Spleen (tissue), 11 donors: ENCODE results near the gene TPTE. TPM values are rescaled to one million over a fixed set of nuclear protein-coding genes. Genes with fewer than 3 reads are reported as not detected.
"Not testable (repeated sequence)": the region's sequence is repeated elsewhere in the genome, so short reads cannot be mapped to it uniquely, and the experiment has no call there.

Experiments used
- DNase-seq: peaks from one replicate; pipeline ENCODE4 v3.0.0-alpha.2; 2020
- H3K27ac ChIP-seq, 8 donors: fragments of 200-600 bp; sonication (generic) in 7 of 8; 1 replicate in 4 of 8; 2 replicates in 4 of 8; pipeline versions ENCODE4 v1.5.0 to v1.8.0; 2016 to 2021; ENCODE audit warnings: inconsistent platforms in 4 of 8, mild to moderate bottlenecking in 4 of 8, moderate library complexity in 1 of 8
- H3K27me3 ChIP-seq, 7 donors: fragments of 200-600 bp; sonication (generic) in 6 of 7; replicated peaks in 1 of 7; 1 replicate in 4 of 7; 2 replicates in 3 of 7; pipeline versions ENCODE4 v1.5.0 to v1.8.0; 2016 to 2021; ENCODE audit warnings: inconsistent platforms in 3 of 7, mild to moderate bottlenecking in 1 of 7
- H3K36me3 ChIP-seq, 6 donors: fragments of 200-600 bp; sonication (generic) in 5 of 6; 1 replicate in 4 of 6; 2 replicates in 2 of 6; pipeline versions ENCODE4 v1.5.0 to v1.8.0; 2016 to 2021; ENCODE audit warnings: inconsistent platforms in 2 of 6
- H3K4me1 ChIP-seq, 6 donors: fragments of 200-600 bp; sonication (generic) in 5 of 6; 1 replicate in 3 of 6; 2 replicates in 3 of 6; pipeline versions ENCODE4 v1.5.0 to v1.8.0; 2016 to 2021; ENCODE audit warnings: inconsistent platforms in 3 of 6
- H3K4me3 ChIP-seq, 8 donors: fragments of 200-600 bp; sonication (generic) in 7 of 8; 1 replicate in 4 of 8; 2 replicates in 4 of 8; pipeline versions ENCODE4 v1.5.0 to v1.8.0; 2016 to 2021; ENCODE audit warnings: inconsistent platforms in 4 of 8, mild to moderate bottlenecking in 4 of 8, moderate library complexity in 2 of 8
- H3K9me3 ChIP-seq, 8 donors: fragments of 200-600 bp; sonication (generic) in 7 of 8; 1 replicate in 4 of 8; 2 replicates in 4 of 8; pipeline versions ENCODE4 v1.5.0 to v1.8.0; 2016 to 2021; ENCODE audit warnings: inconsistent platforms in 4 of 8
- POLR2A ChIP-seq, 3 donors: fragments of 450-650 bp; IDR thresholded peaks; one replicate each; pipeline ENCODE4 v1.5.1; 2017; ENCODE audit warnings: antibody characterized with exemption in 3 of 3, mild to moderate bottlenecking in 1 of 3
- POLR2AphosphoS5 ChIP-seq, 3 donors: sonication (generic); formaldehyde crosslinking; IDR thresholded peaks; one replicate each; pipeline ENCODE4 v1.5.1; 2017; ENCODE audit warnings: antibody characterized with exemption in 3 of 3
- WGBS, 5 donors: extraction: QIAGEN DNeasy Blood & Tissue Kit in 3 of 5; methylation state at CpG; one replicate each; pipeline versions ENCODE4 v1.1.5 to v1.1.7; 2013 to 2018; 5-methylcytosine and 5-hydroxymethylcytosine counted together
- intact Hi-C: fragments of 100-400 bp; cut with DNase I; formaldehyde crosslinking; loops from one replicate; pipeline ENCODE4 v1.15.0; 2023; ENCODE audit warnings: low total_unique reads
- polyA plus RNA-seq, 3 donors: library from polyadenylated mRNA; stranded (reverse); fragments of 200-250 nt; gene quantifications; one replicate each; pipeline ENCODE4 v1.2.1, GENCODE V29; 2013
- total RNA-seq, 7 donors: library from RNA; depleted of rRNA in 3 of 7; stranded (reverse); fragments of >200 nt in 3 of 7; fragmentation: NEBNext Ultra II Directional in 4 of 7; extraction: Animal tissue kit (Norgen Biotek cat#: 25700) in 4 of 7; gene quantifications; one replicate each; pipeline versions ENCODE4 v1.1.0 to v1.2.1, GENCODE V29; 2016 to 2021
- TF ChIP-seq, protein P1 (sequence below), 11 experiments: fragments of 200-600 bp in 7 of 11; fragments of 450-650 bp in 4 of 11; sonication (generic) in 4 of 11; IDR thresholded peaks in 8 of 11; conservative IDR thresholded peaks in 3 of 11; 1 replicate in 7 of 11; 2 replicates in 4 of 11; pipeline versions ENCODE4 v1.4.0 to v1.8.0; 2016 to 2021; ENCODE audit warnings: antibody characterized with exemption in 11 of 11, inconsistent platforms in 4 of 11, mild to moderate bottlenecking in 1 of 11
- donor health status: healthy with polysubstance abuse.
- donor health status: DM: no; HTN: no; CAD: no; lungs with moderate emphysema.
- donor health status: DM: no; HTN: no; CAD: no.
- donor health status: Bipolar disorder and iron deficiency.
- donor health status: healthy.
- donor health status: DM: no; HTN: no; CAD: no.
- donor health status: DM: yes; HTN: yes; CAD: no.

The TPTE gene
- total and polyA plus RNA-seq, 10 donors, result not detected

DNA sequence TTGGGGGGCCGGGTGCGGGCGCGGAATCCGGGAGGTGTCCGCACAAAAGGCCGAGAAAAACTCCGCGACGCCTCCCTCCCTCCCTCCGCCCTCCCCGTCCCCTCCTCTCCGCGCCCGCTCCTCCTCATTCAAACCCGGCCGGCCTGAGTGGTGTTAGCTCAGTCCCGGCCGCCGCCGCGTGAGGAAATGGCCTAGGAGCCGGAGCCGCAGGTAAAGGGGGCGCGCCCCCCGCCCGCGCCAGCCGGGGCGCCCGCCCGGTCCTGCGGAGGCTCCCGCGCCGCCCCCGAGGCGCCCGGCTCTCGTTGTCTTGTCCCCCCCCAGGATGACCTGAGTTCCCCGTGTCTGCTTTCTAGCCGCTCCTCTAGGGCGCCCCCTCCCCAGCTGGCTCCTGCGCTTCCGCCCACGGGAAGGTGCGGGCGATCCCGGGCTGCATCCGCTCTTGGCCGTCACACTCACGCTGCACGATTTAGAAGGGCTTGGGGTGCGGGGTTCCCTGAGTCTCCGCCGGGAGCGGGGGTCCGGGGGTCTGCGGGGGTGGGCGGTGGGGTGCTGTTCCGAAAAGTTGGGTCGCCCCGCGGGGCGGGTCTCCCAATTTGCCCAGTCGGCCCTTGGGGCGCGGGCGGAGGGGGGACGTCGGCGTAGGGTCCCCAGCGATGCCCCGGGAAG lies 585 bp downstream of the TPTE start:
- peaks cover 3 to 92% (median 75%) of the 10 kb centered on the region in 8 donors for H3K9me3 ChIP-seq
- H3K4me3 ChIP-seq, H3K27me3 ChIP-seq, H3K36me3 ChIP-seq, intact Hi-C loops, H3K4me1 ChIP-seq, H3K27ac ChIP-seq: not testable (repeated sequence)
- 57 to 77% (median 67%) methylated on average over 14 to 75 of the region's 75 CpGs for WGBS, 5 donors
- peak; percentile 68 for DNase-seq

DNA sequence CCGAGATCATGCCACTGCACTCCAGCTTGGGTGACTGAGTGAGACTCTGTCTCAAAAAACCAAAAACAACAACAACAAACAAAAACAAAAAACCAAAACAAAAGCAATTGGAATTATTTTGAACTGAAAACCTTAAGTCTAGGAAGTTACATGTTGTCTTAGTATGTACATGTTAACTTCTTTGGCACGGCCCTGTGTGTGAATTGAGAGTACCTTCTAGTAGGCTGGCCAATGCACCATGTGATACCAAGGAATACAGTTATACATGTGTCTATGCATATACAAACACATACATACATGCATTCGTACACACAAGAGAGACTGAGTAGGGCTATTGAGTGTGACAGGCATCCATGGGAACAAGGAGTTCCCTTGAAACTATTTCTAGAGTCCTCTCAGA lies 18.6 kb downstream of the TPTE start:
- Histone ChIP-seq H3K9me3 (peaks cover 4 to 97% (median 89%) of the 10 kb centered on the region in 8 donors), H3K27ac (no peak overlapping the region), H3K4me1 (no peaks in the 10 kb centered on the region), H3K4me3 (no peak overlapping the region), H3K36me3 (no peaks in the 10 kb centered on the region), H3K27me3 (no peaks in the 10 kb centered on the region)
- TF ChIP-seq, protein P1, sequence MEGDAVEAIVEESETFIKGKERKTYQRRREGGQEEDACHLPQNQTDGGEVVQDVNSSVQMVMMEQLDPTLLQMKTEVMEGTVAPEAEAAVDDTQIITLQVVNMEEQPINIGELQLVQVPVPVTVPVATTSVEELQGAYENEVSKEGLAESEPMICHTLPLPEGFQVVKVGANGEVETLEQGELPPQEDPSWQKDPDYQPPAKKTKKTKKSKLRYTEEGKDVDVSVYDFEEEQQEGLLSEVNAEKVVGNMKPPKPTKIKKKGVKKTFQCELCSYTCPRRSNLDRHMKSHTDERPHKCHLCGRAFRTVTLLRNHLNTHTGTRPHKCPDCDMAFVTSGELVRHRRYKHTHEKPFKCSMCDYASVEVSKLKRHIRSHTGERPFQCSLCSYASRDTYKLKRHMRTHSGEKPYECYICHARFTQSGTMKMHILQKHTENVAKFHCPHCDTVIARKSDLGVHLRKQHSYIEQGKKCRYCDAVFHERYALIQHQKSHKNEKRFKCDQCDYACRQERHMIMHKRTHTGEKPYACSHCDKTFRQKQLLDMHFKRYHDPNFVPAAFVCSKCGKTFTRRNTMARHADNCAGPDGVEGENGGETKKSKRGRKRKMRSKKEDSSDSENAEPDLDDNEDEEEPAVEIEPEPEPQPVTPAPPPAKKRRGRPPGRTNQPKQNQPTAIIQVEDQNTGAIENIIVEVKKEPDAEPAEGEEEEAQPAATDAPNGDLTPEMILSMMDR (IDR thresholded peaks at IDR 0.05 in 8 of 11, conservative IDR thresholded peaks at IDR 0.05 in 3 of 11), result no peak
- TF ChIP-seq POLR2AphosphoS5 (IDR thresholded peaks at IDR 0.05) (no peak), POLR2A (IDR thresholded peaks at IDR 0.05) (no peak)
- DNase-seq, result no peak
- WGBS, 5 donors, result 50 to 75% (median 72%) methylated on average over 3 of the region's 3 CpGs
- intact Hi-C loops, result no loop called here

GRCh38 chr21:10544376-10544775 lies 23.0 kb downstream of the TPTE start:
- H3K27ac ChIP-seq, H3K4me1 ChIP-seq, H3K4me3 ChIP-seq, H3K27me3 ChIP-seq, H3K36me3 ChIP-seq, DNase-seq, intact Hi-C loops: not testable (repeated sequence)
- H3K9me3 ChIP-seq, result peaks cover 2 to 95% (median 84%) of the 10 kb centered on the region in 8 donors
- 83 to 88% (median 85%) methylated on average over 9 of the region's 9 CpGs for WGBS, 5 donors

DNA sequence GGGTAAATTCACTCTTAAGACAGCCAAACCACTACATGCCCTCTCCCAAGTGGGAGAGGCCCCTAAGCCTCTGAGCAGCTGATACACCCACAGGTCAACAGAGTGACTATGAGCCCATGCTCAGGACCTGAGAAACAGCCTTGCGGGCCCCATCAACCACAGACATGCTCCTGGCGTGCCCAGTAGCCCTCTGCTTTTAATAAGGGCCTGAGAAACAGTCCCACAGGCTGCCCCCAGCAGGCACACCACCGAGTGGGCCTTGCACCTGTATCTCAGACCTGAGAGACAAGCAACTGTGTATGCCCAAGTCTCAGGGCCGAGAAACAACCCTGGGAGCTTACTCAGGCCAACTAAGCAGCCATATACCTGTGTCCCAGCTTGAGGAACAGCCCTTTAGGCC lies 26.5 kb downstream of the TPTE start:
- H3K36me3 ChIP-seq, H3K4me3 ChIP-seq, H3K4me1 ChIP-seq, H3K27ac ChIP-seq, H3K27me3 ChIP-seq, intact Hi-C loops: not testable (repeated sequence)
- WGBS, 5 donors, result 39 to 42% (median 41%) methylated on average over 4 of the region's 4 CpGs
- H3K9me3 ChIP-seq, result peaks cover 2 to 92% (median 79%) of the 10 kb centered on the region in 8 donors
- peak; percentile 70 for DNase-seq

DNA sequence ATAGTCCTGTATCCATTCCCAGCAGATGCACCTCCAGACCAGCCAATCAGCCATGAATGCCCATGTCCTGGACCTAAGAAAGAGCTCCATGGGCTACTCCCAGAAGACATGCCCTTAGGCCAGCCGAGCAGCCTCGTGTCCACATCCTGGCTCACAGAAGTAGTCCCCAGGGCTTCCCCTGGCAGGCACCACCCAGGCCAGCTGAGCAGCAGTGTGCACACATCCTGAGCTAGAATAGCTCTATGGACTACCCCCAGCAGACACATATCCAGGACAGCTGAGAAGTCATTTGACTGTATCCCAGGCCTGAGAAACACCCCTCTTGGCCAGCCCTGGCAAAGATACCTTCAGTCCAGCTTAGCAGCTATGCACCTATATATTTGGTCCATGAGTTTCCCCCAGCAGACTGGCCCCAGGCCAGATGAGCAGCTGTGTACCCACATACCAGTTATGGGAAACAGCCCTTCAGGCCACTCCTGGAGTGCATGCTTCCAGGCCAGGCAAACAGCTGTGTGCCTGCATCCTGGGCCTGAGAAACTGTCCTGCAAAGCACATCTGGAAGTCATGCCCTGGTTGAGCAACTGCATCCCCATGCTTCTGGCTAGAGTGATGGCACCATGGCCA lies 27.1 kb downstream of the TPTE start:
- intact Hi-C loops, H3K36me3 ChIP-seq, H3K4me3 ChIP-seq, H3K27me3 ChIP-seq, H3K27ac ChIP-seq, H3K4me1 ChIP-seq: not testable (repeated sequence)
- 84 to 89% (median 86%) methylated on average over 2 of the region's 2 CpGs for WGBS, 5 donors
- DNase-seq, result peak; percentile 66
- peaks cover 2 to 92% (median 78%) of the 10 kb centered on the region in 8 donors for H3K9me3 ChIP-seq

DNA sequence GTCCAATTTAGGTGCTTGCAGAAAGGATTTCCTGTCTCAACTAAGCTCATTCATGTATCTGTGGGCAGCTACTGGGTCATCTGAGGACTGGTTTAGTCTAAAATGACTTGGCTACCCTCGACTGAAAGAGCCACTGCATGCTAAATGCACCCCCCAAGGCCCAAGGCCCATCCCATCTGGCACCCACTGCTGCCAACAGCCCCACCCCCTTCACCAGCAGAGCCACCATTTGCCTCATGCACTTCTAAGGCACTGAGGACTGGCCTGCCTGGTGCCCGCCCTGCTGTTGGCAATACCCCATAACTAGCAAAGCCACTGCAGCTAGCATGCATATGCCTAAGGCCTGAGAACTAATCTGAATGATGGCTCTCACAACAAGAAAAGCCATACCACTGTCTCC lies 49.4 kb downstream of the TPTE start:
- WGBS, 5 donors, result 41 to 54% (median 47%) methylated on average over 2 of the region's 2 CpGs
- peaks cover 4 to 99% (median 88%) of the 10 kb centered on the region in 8 donors for H3K9me3 ChIP-seq
- H3K27me3 ChIP-seq, DNase-seq, intact Hi-C loops, H3K27ac ChIP-seq, H3K4me1 ChIP-seq, H3K36me3 ChIP-seq, H3K4me3 ChIP-seq: not testable (repeated sequence)

DNA sequence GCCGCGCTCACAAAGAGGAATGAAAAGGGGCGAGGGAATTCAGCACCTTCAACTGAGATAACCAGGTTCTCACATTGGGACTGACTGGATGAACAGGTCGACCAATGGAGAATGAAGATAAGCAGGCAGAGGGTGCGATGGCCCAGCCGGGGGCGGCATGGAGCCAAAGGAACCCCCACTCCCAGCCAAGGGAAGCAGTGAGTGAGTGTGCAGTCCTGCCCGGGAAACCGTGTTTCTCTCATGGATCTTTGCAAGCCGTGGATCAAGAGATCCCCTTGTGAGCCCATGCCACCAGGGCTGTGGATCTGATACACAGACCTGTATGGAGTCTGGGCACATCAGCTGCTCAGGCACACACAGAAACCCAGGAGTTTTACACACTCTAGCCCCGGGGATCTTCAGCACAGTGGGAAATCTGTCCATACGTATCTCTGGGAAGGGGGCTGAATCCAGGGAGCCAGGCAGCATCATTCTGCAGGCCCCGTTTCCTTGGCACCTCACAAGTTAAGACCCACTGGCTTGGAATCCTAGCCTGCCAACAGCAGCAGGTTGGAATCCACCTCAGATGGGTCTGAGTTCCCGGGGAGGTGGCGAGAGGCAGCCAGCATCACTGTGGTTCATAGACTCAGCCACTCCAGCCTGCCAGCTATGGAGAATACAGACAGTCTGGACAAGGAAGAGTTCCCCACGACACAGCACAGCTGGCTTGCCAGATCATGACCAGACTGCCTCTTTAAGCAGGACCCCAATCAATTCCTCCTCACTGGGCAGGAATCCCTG lies 53.3 kb downstream of the TPTE start:
- 70 to 76% (median 74%) methylated on average over 14 to 16 of the region's 16 CpGs for WGBS, 5 donors
- DNase-seq, result not testable (repeated sequence)
- peaks cover 6 to 97% (median 93%) of the 10 kb centered on the region in 8 donors for H3K9me3 ChIP-seq

More for the DNA sequence above, 53.3 kb downstream of the TPTE start:
- H3K4me3 ChIP-seq, H3K4me1 ChIP-seq, H3K36me3 ChIP-seq, intact Hi-C loops, H3K27me3 ChIP-seq, H3K27ac ChIP-seq: not testable (repeated sequence)
